Activated effector memory CD4-positive, alpha-beta T cell treated with Interleukin-2 at 50 U/mL for 16 hours (primary cell): ENCODE data around the gene ARHGEF1.

Experiments
- DNase-seq: peaks from one replicate; pipeline ENCODE4 v3.0.0-alpha.2; 2020

The ARHGEF1 gene, protein sequence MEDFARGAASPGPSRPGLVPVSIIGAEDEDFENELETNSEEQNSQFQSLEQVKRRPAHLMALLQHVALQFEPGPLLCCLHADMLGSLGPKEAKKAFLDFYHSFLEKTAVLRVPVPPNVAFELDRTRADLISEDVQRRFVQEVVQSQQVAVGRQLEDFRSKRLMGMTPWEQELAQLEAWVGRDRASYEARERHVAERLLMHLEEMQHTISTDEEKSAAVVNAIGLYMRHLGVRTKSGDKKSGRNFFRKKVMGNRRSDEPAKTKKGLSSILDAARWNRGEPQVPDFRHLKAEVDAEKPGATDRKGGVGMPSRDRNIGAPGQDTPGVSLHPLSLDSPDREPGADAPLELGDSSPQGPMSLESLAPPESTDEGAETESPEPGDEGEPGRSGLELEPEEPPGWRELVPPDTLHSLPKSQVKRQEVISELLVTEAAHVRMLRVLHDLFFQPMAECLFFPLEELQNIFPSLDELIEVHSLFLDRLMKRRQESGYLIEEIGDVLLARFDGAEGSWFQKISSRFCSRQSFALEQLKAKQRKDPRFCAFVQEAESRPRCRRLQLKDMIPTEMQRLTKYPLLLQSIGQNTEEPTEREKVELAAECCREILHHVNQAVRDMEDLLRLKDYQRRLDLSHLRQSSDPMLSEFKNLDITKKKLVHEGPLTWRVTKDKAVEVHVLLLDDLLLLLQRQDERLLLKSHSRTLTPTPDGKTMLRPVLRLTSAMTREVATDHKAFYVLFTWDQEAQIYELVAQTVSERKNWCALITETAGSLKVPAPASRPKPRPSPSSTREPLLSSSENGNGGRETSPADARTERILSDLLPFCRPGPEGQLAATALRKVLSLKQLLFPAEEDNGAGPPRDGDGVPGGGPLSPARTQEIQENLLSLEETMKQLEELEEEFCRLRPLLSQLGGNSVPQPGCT

DNA sequence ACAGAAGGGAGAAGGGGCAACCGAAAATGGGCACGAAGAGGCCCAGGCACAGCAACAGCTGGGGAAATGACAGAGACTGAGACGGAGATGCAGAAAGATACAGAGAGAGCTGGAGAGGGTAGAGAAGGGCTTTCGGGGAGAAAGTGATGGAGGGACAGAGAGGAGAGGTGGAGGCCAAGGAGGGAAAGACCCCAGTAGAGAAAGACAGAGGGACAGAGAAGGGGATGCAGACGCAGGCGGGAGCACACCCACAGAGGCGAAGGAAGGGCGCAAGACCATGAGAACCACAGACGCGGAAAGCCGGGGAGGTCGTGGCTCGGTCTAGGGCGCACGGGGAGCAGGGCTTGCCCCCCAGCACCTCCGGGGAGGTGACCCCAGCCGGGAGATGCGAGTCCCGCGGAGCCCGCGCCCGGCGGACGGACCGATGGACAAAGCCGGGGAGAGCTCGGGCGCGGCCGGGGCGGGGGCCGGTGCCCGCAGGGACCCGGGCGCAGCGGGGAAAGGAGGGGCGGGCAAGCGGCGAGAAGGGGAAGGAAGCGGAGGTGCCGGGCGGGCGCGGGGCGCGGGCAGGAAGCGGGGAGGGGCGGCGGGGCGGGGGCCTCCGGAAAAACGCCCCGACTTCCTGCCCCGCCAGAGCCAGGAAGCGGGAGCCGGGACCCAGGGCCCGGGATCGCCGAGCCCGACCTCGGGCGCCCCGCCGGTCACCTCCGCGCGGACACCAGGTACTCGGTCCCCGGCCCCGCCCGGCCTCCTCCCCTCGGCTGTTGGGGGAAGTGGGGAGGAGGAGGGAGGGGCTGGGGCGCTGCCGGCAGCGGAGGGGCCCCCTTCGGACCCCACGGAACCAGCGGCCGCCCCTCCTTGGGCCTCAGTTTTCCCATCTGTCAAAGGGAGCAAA lies at the start of gene ARHGEF1:
Gene ARHGEF1 (plus strand): TSS at position 617 of the 895 bp plus-strand sequence. CDS start 4,899 bp downstream, outside the sequence.
- DNase-seq, result peak; percentile 65

DNA sequence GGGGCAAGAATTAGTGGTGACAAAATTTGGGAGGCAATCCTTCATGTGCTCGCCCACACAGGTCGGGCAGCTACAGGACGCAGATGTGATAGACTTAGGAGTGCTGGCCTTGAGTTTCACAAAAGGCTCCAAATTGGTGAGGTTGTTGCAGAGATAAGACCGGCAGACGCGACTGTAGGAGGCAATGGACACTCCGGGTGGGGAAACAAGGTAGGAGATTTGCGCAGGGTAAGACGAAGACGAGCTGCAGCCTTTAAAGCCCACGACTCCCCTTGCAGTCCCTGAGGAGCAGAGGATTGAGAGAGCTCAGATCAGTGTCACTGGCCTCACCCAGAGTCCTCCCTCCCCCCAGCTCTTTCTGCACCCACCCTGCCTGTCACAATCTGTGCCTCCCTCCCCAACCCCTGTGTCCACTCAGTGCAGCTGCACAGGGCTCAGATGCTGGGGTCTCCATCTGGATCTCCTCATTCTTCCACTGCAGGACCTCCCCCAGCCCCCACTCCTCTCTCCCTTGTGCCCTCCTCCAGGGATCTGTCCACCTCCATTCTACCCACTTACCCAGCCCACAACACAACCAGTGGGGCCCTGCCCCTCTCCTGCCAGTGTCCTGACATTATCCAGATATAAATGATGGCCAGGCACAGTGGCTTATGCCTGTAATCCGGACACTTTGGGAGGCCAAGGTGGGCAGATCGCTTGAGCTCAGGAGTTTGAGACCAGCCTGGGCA lies 44.8 kb upstream of the ARHGEF1 start:
- no peak for DNase-seq

DNA sequence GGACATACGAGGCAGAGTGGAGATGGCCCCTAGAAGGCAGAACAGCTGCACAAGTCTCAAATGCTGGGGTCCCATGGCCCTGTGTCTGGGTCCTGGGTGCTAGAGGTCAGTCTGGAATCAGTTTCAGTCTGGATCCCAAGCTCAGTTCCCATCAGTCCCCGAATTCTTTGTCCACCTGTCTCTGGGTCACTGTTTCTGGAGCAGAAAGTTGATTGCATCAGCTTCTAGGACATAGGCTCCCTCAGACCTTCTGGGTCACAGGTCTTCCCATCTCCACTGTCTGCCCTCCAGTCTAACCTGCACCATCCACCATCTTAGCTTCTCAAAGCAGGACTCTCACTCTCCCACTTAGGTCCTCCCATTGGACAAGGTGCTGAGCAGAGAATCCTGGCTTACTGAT lies 43.8 kb upstream of the ARHGEF1 start:
- DNase-seq, result no peak

DNA sequence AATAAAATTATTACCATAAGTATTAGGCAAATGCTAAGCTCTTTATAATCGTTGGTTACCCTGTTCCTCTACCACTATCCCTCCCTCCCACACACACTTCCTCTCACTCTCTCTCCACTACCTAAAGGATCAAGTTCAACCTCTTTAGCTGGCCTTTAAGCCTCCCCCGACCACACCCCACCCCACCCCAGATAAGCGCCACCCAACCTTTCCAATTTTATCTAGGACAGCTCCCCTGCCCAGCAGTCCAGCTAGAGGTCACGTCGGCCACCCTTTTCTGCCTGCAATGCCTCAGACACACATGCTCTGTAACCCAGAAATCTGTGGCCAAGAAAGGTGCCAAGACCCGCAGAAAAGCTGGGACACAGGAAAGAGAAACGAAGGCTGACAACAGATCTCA lies 39.6 kb upstream of the ARHGEF1 start:
- DNase-seq, result no peak

DNA sequence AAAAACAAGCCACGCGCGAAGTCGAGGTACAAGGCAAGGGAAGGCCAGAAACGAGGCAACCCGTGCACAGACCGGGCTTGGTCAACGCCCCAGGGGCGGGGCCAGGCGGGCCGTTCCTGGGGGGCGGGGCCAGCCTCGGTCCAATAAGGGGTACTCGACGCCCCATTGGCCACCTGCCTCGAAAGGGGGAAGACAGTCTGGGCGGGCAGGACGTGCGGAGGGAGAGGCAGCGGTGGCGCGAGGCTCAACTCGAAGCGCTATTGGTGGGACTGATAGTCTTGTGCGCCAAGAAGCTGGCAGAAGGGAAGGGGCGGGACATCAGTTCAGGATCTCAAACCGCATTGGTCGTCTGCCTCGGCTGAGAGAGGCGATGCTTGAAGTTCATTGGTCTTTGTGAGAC lies 38.4 kb upstream of the ARHGEF1 start, which contains the start of gene LYPD4:
Gene LYPD4 (minus strand): TSS at position 83 of the 400 bp plus-strand sequence. CDS start 5,398 bp downstream, outside the sequence.
- DNase-seq, result no peak

DNA sequence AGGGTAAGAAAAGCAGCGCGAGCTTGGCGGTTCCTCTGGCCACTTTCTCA lies 38.2 kb upstream of the ARHGEF1 start, which contains the start of gene DMRTC2:
Gene DMRTC2 (plus strand): TSS at position 42 of the 50 bp plus-strand sequence. CDS start 2,387 bp downstream, outside the sequence.
- no peak for DNase-seq

DNA sequence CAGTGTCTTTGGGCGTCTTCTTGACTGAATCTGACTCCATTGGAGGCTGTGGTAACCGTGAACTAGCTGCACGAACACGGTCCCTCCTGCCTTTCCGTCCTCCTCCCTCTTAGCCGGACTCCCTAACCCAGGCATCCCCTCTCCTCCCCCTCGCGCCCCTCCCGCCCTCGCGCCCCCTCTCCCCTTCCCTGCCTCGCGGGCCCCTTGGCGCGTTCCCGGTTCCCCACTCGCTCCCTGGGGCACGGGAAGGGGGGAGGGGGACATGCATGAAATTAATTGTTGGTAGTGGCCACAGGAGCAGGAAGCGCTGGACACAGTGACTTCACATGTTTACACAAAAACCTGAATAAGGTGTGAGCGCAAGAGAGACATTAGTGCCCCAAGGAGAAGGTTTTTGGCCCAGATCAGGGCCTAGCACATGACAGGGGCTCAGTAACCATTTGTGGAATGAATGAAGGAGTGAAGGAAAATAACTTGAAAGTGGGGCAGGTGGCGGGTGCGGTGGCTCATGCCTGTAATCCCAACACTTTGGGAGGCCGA lies 37.9 kb upstream of the ARHGEF1 start:
- DNase-seq, result no peak

DNA sequence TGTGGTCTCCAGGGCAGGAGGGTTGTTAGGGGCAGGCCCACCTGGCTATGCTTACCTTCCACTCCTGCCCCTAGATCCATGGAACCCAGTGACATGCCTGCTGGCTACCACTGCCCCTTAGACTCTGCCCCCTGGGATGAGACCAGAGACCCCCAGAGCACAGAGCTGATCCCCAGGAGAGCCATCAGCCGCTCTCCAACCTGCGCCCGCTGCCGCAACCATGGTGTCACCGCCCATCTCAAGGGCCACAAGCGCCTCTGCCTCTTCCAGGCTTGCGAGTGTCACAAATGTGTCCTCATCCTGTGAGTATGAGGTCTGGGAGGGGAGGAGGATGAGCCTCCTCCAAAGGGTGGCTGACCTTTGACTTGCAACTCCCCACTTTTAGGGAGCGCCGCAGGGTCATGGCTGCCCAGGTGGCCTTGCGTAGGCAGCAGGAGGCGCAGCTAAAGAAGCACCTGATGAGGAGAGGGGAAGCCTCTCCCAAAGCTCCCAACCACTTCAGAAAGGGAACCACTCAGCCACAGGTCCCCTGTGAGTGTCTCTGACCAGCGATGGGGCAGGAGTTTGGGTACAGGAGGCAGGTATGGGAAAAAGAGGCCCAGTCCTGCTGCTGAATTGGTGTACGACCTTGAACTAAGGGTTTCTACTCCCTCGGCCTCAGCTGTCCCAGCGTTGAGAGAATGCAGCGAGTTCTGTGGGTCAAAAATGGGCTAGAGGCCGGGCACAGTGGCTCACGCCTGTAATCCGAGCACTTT lies 35.5 kb upstream of the ARHGEF1 start:
- no peak for DNase-seq

DNA sequence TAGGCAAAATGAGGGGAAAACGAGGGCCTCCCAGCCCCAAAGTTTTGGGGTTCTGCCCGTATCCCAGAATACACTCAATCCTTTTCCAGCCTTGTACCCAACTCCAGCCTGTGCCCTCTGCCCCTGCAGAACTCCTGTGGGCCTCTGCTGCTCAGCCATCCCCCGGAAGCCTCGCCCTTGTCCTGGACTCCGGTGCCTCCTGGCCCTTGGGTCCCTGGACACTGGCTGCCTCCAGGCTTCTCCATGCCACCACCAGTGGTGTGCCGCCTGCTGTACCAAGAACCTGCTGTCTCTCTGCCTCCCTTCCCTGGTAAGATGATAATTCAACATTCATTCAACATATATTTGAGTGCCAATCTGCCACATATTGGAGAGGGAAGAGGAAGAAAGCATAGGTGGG lies 34.3 kb upstream of the ARHGEF1 start:
- DNase-seq, result no peak

DNA sequence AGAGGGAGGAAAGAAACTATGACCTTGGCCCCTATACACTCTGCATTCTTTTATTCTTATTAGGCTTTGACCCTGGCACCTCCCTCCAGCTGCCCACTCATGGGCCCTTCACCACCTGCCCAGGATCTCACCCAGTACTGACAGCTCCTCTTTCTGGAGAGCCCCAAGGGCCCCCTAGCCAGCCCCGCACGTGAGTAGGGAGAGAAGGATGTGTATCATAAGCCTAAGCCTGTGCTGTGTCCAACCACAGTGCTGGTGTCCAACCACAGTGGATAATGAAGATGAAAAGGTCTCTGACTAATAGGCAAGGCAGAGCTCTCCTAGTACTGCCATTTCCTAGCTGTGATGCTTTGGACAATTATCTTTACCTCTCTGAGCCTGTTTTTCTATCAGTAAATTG lies 33.9 kb upstream of the ARHGEF1 start:
- DNase-seq, result no peak

DNA sequence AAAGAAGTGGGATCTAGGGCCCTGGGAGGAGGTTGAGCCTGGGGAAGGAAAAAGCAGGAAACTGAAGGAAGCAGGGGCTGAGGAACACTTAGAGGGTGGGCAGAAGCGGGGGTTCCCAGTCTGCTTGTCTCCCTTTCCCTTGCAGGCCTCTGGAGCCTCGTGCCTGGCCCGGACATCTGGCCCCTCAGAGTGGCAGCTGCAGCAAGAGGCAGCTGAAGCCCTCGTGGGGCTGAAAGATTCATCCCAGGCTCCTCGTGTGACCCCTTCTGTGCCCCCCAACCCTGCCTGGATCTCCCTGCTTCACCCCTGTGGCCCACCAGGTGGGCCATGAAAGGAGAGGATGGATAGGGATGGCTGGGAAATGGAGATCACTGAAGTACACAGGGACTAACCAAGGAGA lies 32.6 kb upstream of the ARHGEF1 start:
- no peak for DNase-seq

DNA sequence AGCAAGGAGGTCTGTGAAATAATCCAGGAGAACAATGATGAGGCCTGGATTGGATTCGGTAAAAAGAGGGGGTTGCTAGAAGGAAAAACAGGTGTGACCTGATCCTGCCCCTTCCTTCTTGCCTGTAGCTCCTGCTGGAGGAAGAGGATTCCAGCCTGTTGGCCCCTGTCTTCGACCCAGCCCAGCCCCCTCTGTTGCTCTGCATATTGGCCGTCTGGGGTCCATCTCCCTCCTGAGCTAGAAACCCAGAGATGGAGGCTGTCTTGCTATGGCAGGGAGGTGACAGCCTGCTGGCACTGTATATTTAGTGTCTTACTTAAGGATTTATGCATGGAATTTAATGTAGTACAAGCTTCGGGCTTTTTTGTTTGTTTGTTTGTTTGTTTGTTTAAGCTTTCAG lies 31.5 kb upstream of the ARHGEF1 start:
- DNase-seq, result no peak

DNA sequence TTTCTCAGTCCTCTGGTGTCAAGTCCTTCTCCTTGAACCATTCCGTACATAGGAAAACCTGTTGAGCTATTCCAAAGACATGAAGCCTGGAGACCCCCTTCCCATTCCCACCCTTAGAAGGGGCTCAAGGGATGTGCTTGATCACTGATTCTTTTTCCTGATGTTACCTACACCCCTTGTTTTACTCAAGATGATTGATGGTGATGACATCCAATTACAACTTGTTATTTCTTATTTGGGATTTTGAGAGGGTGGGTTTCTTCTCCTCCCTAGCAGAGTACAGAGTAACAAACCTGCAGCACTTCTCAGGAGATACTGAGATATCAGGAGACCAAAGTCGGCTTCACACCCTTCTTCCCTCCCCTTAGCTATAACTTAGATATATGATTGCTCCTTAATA lies 29.6 kb upstream of the ARHGEF1 start:
- DNase-seq, result no peak

DNA sequence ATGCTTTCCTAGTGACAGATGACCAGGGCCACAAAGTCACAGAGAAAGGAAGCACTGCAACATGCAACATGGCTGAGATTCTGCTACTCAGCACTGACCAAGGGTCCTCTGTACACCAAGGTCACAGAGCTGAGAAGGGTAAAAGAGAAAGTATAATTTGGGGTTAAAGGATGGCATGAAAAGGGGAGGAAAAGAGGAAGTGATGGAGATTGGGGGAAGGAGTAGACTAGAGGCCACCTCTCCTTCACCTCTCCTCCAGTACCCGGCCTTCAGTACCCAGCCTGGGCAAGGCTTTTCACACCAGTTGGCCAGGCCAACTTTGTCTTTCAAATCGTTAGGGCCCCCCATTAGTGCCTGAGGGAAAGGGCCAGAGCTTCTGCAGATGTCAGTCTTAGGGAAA lies 29.2 kb upstream of the ARHGEF1 start:
- no peak for DNase-seq

DNA sequence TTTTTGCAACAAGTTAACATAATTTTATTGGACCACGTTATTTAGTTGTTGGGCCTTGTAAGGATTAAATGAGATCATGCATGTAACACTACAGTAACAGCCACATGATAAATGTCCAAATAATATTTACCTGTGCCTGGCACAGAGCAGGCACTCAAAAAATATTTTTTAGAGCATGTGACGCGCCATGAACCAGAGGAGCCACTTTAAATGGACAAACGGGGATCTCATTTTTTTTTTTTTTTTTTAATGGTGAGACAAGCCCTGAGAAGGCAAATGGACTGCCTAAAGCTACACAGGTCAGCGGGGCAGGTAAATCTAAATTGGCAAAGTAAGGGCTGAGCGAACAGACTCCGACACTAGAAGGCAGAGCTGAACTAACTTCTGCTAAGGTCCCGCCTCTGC lies 23.8 kb upstream of the ARHGEF1 start:
- DNase-seq, result no peak

DNA sequence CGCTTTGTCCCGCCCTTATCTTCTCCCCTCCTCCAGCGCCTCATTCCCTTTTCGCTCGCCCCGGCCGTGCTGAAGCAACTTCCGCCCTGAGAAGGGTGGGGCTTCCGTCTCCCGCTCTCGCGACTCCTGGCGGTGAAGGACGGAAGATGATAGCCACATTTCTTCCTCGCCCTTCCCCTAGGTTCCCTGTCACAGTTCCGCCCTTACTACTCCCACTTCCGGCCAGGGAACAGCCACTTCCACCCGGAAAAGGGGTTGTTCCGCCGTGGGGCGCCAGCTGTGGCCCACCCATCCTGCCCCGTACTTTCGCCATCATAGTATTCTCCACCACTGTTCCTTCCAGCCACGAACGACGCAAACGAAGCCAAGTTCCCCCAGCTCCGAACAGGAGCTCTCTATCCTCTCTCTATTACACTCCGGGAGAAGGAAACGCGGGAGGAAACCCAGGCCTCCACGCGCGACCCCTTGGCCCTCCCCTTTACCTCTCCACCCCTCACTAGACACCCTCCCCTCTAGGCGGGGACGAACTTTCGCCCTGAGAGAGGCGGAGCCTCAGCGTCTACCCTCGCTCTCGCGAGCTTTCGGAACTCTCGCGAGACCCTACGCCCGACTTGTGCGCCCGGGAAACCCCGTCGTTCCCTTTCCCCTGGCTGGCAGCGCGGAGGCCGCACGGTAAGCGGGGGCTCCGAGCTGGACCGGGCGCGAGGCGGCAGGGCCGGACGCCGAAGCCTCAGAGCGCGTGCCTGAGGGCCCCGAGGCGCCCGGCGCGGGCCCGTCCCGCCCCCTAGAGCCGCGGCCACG lies 23.2 kb upstream of the ARHGEF1 start, which contains the start of gene RPS19:
Gene RPS19 (plus strand): TSS at position 638 of the 801 bp plus-strand sequence. CDS start 520 bp downstream, outside the sequence.
- DNase-seq, result peak; percentile 98

DNA sequence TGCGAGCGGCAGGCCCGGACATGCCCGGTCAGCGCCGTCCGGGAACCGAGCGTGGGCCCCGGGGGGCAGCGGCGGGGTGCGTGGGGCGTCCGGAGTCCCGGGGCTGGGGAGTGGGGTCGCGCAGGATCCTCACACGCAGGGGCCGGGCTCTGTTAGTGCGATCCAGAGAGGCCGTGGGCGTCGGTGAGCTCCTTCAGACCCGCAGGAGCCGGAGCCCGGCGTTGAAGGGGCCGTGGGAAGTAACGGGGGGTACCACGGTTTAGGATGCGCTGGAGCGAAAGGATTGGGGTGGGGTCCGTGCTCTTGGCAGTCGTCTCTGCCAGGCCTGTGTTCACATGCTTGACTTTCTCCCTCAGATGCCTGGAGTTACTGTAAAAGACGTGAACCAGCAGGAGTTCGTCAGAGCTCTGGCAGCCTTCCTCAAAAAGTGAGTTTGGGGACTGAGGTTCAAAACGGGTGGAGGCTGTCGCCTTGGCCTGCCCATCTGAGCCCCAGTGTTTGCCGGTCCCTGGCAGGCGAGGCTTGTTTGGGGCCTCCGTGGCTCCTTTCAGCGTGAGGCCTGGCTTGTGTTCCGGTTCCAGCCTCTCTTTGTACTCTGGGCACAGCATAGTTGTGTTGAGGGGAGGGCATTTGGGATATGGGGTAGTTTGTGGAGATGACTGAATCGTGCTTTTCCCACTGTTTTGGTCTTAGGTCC lies 22.4 kb upstream of the ARHGEF1 start:
- DNase-seq, result no peak

DNA sequence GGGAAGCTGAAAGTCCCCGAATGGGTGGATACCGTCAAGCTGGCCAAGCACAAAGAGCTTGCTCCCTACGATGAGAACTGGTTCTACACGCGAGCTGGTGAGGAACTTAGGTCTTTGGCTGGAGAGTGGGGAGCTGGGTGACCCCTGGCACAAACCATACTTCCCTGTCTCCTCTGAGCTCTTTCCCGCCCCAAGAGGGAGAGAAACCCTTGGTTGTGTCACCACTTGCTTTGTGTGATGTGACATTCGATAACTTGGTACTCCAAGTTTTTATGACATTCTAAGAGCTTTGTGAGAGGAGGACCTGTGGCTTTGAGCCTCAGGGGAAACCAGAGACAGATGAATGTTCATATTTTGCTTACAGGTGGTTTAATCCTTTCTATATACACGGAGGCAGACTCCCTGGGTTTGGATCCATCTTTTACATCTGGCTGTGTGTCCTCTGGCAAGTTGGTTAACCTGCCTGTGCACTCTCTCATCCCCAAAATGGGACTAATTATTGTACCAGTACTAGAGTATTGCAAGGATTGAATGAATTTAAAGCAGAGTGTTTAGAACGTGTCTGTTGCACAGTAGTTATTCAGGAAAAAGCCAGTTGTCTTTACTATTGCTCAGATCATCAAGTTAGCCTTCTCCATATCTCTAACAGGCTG lies 21.7 kb upstream of the ARHGEF1 start:
- no peak for DNase-seq

DNA sequence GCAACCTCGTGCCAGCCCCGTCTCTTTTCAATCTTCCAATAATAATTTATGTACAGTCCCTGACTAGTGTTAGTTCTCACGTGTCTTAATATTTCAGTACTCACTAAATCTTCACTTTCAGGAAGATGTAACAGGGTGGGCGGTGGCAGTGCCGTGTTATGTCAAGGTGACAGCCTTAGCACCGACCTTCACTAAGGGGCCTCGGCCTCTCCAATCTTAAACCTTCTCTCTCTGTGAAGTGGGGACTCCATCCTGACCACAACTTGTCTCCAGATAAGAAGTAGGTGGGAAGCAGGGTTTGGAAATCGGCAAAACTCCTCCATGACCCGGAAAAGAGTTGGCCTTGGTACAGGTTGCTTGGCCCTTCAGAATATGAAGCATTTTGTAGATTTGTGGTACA lies 21.1 kb upstream of the ARHGEF1 start:
- no peak for DNase-seq
